ENCODE measurements around the gene NEURL2. TPM values are rescaled to one million over a fixed set of nuclear protein-coding genes. Genes with fewer than 3 reads are reported as not detected.
"Not testable (repeated sequence)": the region's sequence is repeated elsewhere in the genome, so short reads cannot be mapped to it uniquely, and the experiment has no call there.

Gene NEURL2
- 5.4 and 9.0 TPM in 2 replicates for total RNA-seq (2014; rRNA removed)
- polyA plus RNA-seq (2012) = 3.5 TPM

- DNase-seq (ENCODE audit: low read depth) = peak; percentile 96
Measured at GRCh38 chr20:45890985-45891983, at the start of gene NEURL2, which contains the start of gene CTSA. Gene NEURL2 (minus strand): TSS chr20:45891208. CDS start chr20:45890991, 217 bp downstream. Gene CTSA (plus strand): TSS chr20:45891335. CDS start chr20:45891569, 234 bp downstream.

- DNase-seq (ENCODE audit: low read depth) = no peak
Measured at GRCh38 chr20:45940469-45940868, 49.5 kb upstream of the NEURL2 start.

- no peak for DNase-seq (ENCODE audit: low read depth)
Measured at GRCh38 chr20:45940053-45940452, 49.0 kb upstream of the NEURL2 start.

- DNase-seq (ENCODE audit: low read depth) = no peak
Measured at GRCh38 chr20:45938727-45939438, 47.9 kb upstream of the NEURL2 start.

- no peak for DNase-seq (ENCODE audit: low read depth)
Measured at GRCh38 chr20:45937765-45938164, 46.8 kb upstream of the NEURL2 start.

GRCh38 chr20:45935416-45936046 lies 44.5 kb upstream of the NEURL2 start:
- DNase-seq (ENCODE audit: low read depth) = peak; percentile 51

GRCh38 chr20:45934586-45935415 lies 43.8 kb upstream of the NEURL2 start, which contains the start of gene PCIF1:
Gene PCIF1 (plus strand): TSS chr20:45934683. CDS start chr20:45939000, 4,317 bp downstream.
- peak; percentile 97 for DNase-seq (ENCODE audit: low read depth)

- peak; percentile 43 for DNase-seq (ENCODE audit: low read depth)
Measured at GRCh38 chr20:45934046-45934585, 43.1 kb upstream of the NEURL2 start.

- peak; percentile 84 for DNase-seq (ENCODE audit: low read depth)
Measured at GRCh38 chr20:45933266-45934045, 42.4 kb upstream of the NEURL2 start.

- not testable (repeated sequence) for DNase-seq (ENCODE audit: low read depth)
Measured at GRCh38 chr20:45931680-45932079, 40.7 kb upstream of the NEURL2 start.

- no peak for DNase-seq (ENCODE audit: low read depth)
Measured at GRCh38 chr20:45927071-45927878, 36.3 kb upstream of the NEURL2 start.

- DNase-seq (ENCODE audit: low read depth) = no peak
Measured at GRCh38 chr20:45926731-45927070, 35.7 kb upstream of the NEURL2 start.

- DNase-seq (ENCODE audit: low read depth) = no peak
Measured at GRCh38 chr20:45925821-45926506, 35.0 kb upstream of the NEURL2 start.

- DNase-seq (ENCODE audit: low read depth) = peak; percentile 84
Measured at GRCh38 chr20:45924391-45925261, 33.6 kb upstream of the NEURL2 start.

GRCh38 chr20:45921337-45922189 lies 30.6 kb upstream of the NEURL2 start:
- DNase-seq (ENCODE audit: low read depth) = no peak

Measured in LHCN-M2 (cell line).